GM18520 (cell line): Measurements from ENCODE around the gene ANKFN1.

Experiments
- ATAC-seq: cut with Tn5 transposase; IDR thresholded peaks from one replicate; pipeline ENCODE4 v1.9.1; 2021; ENCODE audit not compliant: unreplicated experiment

Gene ANKFN1

DNA sequence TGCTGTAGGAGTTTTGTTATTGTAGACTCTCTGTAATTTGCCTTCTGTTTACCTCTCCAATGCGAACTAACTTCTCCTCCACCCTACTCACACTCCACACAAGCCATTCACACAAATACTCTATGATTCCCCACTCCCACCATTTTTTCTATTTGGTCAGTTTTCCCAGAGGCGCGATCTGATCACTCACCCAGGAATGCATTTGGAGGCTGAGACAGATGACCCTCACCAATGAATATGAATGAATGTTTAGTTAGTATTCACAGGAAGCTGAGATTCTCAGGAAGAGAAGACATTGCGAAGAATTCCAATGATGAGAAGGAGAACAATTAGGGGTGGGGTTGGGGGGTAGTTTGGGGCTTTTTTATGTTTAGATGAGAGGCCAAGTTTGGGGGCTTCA is 10.5 kb upstream of the ANKFN1 start:
- no peak for ATAC-seq

DNA sequence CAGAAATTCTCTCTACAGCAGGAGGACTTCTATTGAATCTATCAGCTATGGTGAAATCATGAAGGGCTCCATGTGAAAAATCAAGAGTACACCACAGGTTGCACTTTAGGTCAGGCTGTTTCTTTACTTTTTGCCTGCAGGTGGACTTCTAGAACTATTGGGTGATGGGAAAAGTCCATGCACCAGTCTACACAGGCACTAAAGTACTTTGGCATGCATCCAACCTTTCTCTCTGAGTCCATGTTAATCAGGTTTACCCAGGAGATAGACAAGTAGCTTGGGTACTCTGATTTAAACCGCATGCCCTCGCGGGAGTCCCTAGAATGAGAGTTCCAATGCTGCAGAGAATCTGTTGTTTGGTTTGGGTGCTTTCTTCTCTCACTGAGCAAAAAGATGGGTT is 9.1 kb upstream of the ANKFN1 start:
- ATAC-seq: no peak

DNA sequence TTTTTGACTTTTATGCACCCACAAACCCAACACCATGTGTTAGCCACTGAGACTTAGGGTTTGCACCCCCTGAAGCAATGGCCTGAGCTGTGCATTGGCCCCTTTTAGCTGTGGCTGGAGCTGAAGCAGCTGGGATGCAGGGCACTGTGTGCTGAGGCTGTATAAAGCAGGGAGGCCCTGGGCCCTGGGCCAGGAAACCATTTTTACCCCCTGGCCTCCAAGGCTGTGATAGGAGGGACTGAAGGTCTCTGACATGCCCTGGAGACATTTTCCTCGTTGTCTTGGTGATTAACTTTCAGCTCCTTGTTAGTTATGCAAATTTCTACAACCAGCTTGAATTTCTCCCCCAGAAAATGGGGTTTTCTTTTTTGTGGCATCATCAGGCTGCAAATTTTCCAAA is 6.7 kb upstream of the ANKFN1 start:
- ATAC-seq: no peak

DNA sequence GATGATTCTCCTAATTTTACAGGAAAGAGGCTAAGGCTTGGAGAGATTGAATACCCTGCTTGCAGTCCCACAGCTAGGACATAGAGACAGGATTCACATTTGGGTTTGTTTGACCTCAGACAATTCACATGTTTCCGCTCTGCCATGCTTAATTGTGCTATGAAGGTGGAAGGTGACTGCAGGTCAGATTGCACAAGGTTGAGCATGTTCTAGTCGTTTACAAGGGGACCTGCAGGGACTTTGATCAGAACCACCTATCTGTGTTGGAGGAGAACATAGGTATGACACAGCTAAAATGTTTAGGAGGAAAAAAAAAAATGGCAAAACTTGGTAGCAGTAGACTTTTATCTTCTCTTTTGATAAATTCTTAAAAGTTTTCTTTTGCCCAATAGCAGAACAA is 4.9 kb upstream of the ANKFN1 start:
- no peak for ATAC-seq

DNA sequence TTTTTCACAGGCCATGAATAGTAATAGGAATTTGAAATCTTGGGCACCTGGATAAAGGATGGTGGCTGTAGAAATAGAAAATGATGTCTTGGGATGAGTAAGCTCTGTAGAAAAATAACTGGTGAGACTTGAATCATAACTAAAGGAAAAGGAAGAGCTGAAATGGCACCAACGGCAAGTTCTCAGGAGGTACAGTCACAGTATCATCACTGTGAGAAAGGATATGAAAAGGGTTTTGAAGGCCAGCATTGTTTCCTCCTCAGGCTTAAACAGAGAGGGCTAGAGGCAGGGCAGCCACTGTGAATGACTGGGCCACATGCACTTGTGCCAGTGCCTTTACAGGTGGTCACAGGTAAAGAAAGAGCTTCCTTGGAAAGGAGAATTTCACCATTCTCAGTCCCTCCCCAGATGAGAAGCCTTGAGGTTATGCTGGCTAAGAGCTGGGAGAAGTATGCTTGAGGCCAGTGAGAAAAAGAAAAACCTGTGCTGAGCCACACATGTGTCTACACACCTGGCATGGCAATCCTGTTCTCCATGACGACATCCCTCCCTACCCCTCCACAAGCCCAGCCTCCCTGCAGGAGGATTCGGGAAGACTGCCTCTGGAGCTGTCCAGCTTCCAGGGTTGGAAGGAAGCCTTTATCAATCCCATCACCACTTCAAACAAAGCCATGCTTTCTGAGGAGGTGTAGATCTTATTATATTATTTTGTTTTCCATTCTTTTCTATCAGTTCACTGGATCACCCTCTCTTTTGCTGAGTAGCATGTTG is 3.8 kb upstream of the ANKFN1 start:
- ATAC-seq: no peak

DNA sequence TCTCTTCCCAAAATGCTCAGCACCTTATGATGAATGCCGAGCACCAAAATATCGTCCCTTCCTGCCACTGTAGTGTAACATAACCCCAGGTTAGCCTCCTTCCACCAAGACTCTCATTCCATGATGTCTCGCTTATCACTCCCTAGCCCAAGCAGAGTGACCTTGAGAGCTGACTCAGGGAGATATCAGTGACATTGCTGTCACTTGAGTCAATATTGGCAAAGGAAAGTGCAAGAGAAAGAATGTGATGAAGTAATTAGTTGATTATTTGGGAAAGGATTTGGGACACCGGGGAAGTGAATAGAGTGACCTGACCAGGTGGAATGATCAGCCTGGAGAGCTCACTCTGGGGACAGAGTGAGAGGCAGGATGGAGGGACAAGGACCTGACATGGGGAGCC is 2.6 kb upstream of the ANKFN1 start:
- no peak for ATAC-seq

DNA sequence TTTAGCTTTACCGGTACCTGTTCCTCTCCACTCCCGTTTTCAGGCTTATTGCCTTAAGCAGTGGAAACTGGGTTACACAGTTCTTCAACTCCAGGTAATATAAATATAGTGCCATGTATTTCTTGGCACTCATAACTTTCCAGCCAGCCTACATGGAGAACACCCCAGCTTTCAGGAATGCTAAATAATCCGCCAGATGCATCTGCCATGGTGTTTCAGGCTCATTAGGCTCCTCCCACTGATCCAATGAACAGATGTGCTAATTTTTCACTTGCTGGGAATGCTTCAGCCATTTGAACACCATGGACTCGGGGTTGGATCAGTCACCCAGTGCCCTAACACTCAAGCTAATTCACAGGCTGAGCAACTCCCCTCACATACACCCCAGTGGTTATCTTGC is 4.6 kb downstream of the ANKFN1 start:
- no peak for ATAC-seq

DNA sequence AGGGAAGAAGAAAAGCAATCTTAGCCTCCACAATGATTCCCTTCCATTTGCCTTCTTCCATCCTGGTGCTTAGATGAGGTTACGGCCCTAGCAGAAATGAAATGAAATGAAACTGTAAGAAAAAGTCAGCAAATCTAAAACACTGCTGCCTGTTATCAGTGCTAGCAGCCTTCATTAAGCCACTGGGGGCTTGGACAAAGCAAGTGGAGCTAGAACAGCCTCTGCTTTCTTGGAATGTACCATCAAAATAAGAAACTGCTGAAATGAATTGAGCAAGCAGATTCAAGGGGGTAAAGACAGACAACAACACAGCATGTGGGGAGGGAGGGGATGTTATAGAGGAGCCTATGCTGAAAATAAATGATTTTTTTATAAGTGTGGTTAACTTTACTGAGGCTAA is 5.1 kb downstream of the ANKFN1 start:
- ATAC-seq: no peak

DNA sequence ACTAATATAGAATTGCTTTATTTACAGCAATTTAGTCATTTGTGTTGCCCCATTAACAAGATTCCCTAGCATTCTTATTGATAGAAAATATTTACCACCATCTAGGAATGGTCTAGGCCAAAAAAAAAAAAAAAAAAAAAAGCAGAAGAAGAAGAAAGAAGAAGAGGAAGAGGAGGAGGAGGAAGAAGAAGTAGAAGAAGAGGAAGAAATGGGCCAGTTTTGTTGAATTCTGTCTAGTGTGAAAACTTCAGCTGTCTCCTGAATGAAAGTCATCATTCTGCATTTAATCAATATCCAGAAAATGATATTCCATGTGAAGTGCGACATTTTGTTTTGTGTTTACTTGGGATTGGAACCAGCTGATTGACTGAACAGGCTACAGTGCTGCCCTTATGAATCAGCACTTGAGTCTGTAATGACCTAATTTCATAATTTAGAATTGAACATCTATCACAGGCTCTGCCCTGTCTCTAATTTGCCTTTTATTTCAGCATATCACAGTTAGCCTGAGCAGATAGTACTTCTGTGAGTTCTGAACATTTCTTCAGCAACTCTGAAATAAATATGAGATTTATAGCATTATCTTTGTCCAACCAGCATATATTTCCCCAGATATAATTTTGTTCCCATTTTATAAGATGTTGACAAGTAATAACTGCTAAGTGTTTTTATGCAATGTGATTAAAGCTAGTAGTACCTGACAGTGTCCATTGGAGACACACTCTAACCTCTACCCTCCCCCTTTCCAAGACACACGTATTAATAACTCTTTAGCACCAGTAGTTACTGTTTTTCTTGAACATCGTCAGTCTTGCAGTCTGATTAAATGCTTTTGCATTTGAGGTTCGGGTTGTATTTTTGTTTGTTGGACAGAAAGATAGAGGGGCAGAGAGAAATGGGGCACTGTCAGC is 5.9 kb downstream of the ANKFN1 start:
- ATAC-seq: no peak

DNA sequence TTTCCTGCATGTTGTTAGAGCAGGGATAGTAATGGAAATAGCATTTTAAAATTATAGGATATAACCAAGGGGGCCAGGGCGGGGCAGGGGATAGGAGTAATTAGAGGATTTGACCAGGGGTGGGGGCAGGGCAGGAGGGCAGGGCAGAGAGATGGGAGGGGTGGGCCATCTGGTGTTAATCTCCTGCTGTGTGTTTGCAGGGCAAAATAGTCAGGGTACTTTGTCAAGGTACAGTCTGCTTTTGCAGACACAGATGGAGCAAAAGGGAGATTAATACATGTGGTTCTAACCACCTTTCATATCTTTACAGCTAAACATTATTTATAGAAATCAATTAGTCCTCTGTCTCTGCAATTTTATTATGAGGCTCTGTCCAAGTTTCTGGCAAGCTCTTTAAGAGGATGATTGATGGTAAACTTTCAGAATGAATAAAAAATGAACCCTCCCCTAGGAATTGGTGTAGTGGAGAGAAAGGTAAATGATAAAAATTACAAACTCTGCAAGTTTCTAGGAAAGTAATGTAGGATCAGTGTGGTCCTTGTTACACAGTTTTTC is 6.6 kb downstream of the ANKFN1 start:
- ATAC-seq: no peak

DNA sequence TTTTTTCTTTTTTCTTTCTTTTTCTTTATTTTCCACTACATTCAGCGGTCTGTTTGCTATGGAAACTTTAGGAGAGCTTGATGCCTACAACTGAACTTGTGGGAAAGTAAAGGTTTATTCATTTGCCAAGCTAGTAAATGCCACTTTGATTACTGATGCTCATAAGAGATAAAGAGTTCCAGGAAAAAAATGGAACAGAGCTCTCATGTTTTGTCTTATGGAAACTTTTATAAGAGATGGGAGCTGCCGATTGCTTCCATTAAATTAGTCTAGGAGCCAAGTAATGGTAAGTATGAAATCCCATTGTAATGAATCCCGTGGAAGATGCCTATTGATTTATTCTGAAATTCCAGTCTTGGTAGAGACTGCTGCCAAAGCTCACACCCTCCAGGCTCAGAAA is 7.1 kb downstream of the ANKFN1 start:
- ATAC-seq: no peak

DNA sequence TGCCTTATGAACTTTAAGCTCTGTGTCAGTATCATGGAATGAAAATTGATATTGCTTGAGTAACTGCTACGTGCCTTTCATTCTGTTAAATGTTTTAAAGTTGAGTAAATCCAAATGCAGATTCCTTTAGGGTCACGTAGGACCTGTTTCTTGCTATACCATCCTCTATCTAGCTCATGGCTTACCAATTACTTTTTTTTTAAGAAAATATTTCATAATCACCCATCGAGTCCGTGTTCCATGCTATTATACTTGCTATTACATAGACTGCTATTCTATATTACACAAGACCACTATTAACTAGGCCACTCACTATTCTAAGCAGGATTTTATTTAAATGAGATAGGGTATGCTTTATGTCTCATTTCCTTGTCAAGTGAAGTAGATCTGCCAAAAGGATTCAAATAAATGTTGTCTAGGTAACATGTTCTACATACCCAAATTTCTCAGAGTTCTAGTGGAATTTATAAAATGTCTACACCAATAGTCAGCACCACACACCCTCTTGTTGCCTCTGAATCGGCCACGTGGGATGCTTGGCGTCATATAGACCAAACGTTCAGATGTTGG is 11.9 kb downstream of the ANKFN1 start:
- no peak for ATAC-seq

DNA sequence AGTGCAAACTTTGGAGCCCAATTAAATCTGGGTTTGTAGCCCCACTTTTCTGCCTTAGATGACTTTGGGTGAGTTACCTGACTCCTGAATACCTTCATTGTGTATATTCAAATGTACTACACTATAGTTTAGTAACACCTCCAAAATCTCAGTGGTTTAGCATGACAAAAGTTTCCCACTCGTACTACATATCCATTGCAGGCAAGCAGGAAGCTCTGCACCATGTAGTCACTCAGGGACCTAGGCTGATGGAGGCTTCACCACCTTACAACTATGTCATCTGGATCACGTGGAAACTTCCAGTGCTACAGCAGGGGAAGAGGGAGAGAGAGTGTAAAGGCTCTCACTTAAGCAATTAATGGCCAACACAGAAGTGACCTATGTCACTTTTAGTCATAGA is 14.2 kb downstream of the ANKFN1 start:
- no peak for ATAC-seq

DNA sequence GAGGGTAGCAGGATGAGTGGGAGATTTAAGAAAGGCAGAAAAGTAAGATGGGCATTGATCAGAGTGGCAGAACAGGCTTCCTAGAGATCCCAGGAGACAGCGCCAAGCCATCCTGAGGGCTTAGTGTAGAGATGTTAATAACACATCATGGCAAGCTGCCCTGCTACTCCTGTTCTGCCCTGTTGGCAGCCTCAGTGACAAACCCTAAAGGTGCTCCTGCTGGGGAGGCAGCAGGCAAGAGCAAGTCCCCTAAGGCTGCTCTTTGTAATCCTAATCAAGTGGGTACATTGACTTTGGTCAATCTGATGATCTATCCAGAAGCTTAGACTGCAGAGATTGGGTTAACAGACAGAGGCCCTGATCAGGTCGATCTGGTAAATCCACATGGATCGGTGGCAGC is 16.3 kb downstream of the ANKFN1 start:
- ATAC-seq: no peak

DNA sequence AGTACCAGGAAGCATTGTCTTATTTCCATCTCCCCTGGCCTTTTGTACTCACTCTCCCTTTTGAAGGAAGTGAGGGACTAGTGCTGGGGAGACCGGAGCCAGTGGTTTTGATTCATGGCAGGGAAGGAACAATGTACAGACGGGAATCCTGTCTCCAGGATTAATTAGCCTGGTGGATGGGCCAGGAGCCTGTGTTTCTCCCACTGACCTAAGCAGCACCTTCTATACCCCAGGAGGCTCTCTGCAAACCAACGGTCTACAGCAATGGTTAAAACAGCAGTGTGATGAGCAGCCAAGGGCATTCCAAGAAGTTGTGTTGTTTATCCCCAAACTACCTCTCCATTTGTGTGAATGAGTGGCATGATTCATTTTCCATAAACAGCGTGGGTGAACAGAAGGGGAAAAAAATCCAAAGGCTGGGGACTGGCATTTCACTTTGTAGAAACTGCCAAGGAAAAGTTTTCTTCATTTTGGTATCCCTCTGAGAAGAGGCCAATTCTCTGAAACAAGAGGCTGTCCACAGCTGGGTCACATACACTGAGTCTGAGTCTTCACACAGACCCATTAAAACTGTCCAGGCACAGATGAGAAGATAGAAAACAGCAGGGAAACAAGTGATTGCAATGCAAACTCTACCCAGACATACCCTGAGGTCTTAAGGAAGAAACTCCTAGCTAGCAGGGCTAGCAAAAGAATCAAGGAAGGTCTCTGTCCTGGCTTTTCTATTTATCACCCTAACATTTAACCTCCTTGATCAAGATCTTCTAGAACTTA is 18.1 kb downstream of the ANKFN1 start:
- ATAC-seq: no peak

DNA sequence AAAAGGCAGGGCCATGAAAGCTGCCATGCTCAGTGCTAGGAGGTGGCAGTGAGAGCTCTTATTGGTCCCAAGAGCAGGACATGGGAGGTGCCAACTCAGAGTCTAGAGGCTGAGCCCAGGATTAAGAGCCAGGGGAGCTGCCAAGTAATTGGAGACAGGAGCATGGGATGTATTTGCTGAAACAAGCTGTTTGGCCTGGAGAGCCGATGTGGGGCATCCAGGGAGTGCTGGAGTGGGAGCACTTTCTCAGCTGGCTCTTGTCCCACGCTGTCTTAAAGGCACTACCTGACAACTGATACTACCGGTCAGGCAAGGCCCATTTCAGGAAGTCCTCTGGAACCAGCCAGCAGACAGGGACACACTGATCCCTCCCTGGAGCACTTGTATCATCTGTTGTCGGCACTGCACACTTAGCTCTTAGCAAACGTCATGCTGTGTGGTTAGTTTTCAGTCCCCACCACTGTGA is 19.3 kb downstream of the ANKFN1 start:
- no peak for ATAC-seq

DNA sequence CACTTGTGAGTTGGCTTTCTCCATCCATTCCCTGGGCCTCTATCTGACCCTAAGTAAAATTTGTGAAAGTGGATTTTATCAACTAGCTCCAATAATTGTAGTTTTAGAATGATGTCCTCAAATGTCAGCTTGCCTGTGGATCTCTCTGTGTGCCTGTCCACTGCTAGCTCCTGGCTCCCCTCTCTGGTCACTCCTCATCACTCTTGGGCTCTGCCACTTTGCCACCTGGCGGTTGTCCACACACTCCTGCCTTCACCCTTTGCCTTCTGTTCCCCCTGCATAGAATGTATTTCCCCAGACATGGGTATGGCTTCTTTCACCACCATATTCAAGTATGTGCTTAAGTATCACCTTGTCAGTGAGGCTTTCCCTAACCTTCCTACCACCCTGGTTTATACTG is 19.8 kb downstream of the ANKFN1 start:
- ATAC-seq: no peak

DNA sequence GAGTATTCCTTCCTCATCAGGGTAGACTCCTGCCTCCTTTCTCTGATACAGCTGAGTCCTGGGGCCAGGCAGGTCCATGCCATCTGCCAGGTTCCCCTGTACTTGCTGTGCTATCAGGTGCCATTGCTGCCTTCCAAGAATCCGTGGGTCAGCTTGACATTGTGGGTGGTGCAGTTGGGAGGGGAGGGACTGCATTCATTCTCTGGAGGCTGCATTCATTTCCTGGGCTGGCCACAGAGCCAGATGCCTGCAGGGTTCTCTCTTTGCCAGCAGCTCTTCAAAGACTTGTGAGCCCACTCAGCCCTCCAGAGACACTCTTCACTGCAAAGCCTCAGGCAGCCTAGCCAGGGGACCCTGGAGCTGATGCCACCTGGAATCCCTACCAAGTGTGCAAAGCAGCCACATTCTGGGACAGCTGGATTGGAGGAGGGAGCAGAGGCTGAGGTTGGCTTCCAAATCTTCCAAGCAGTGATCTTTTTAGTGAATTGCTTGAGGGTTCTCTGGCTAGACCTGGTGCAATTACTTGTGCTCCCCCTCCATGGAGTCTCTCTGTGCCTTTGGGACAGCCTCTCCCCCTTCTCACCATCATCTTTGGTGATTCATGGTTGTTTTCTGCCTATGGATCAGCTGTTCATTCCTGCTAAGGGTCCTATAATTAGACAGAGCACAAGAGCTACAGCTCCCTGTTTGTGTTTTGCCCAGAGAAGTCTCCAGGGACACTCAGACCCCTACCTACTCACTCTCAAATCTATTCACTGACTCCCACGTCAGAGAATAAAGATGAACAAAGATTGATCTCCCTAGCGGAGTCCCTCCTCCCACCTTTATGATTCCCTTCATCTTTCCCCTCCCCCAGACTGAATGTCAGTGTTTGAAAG is 20.9 kb downstream of the ANKFN1 start:
- ATAC-seq: no peak

DNA sequence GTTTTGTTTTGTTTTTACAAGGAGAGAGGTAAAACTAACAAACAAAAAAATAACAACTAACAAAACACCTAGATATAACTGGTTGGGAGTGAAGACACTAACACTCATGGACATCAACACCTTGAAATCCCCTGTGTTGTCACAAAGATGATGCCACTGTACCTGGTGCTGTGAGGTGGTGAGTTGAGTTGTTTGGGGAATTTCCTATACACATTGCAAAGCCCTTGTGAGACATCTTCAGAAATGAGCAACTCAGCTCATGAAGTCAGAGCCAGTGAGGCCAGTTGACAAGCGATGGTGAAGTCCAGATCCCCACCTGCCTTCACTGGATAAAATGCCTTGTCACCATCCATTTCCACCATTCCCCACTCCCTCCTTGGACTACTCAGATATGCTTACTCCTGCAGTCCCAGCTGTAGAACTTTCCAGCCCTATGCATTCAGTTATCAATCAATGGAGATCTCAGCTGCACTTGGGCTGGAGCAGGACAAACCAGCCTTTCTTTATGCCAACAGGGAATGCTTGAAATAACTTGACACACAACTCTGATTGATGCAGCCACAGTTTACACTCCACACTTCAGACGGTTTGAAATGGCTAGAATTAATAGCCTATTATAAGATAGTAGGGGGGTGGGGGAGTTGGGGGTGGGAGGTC is 22.2 kb downstream of the ANKFN1 start:
- ATAC-seq: no peak
